Measurements from ENCODE around the gene PHF11. TPM values are rescaled to one million over a fixed set of nuclear protein-coding genes. Genes with fewer than 3 reads are reported as not detected.

Gene PHF11
- polyA plus RNA-seq, 2 of the 4 experiments (the other 2 are of a cell fraction), result 7.1 to 11.7 TPM

- ATAC-seq, result no peak
These were observed 58.6 kb downstream of the PHF11 start for GRCh38 chr13:49554387-49554786.

GRCh38 chr13:49559006-49559405, 63.3 kb downstream of the PHF11 start:
- no peak overlapping the region for H3K4me3 ChIP-seq
- H3K4me2 ChIP-seq, result no peak overlapping the region
- POLR2A ChIA-PET, result no interaction called here
- H3K4me1 ChIP-seq, result peaks cover 14% of the 10 kb centered on the region
- WGBS (ENCODE audit: missing lambda C conversion rate), result 99% methylated on average over 3 of the region's 3 CpGs
- no peak overlapping the region for H3K27ac ChIP-seq
- CTCF ChIA-PET, result interaction anchor here (0.6 kb wide), 1 partner anchor 75 kb away, joined by 3 read pairs; no protein-coding TSS in a partner anchor
- no peak for TF ChIP-seq FOSL2 (IDR thresholded peaks at IDR 0.05)
- TF ChIP-seq FOSL2 (CRISPR knock-in tag; IDR thresholded peaks at IDR 0.05), result no peak
- no peak for TF ChIP-seq E2F6 (IDR thresholded peaks at IDR 0.05; ENCODE audit: borderline replicate concordance, low read depth)
- no peak for TF ChIP-seq MAFK (IDR thresholded peaks at IDR 0.05; ENCODE audit: partially characterized antibody)
- TF ChIP-seq, protein P1, sequence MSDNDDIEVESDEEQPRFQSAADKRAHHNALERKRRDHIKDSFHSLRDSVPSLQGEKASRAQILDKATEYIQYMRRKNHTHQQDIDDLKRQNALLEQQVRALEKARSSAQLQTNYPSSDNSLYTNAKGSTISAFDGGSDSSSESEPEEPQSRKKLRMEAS (IDR thresholded peaks at IDR 0.05), result no peak
- TF ChIP-seq HEYL (CRISPR knock-in tag; IDR thresholded peaks at IDR 0.05), result no peak
- TF ChIP-seq TP53 (CRISPR knock-in tag; IDR thresholded peaks at IDR 0.05), result no peak
- TF ChIP-seq RNF2 (IDR thresholded peaks at IDR 0.05; ENCODE audit: borderline replicate concordance, low read depth), result no peak
- TF ChIP-seq, protein P2, sequence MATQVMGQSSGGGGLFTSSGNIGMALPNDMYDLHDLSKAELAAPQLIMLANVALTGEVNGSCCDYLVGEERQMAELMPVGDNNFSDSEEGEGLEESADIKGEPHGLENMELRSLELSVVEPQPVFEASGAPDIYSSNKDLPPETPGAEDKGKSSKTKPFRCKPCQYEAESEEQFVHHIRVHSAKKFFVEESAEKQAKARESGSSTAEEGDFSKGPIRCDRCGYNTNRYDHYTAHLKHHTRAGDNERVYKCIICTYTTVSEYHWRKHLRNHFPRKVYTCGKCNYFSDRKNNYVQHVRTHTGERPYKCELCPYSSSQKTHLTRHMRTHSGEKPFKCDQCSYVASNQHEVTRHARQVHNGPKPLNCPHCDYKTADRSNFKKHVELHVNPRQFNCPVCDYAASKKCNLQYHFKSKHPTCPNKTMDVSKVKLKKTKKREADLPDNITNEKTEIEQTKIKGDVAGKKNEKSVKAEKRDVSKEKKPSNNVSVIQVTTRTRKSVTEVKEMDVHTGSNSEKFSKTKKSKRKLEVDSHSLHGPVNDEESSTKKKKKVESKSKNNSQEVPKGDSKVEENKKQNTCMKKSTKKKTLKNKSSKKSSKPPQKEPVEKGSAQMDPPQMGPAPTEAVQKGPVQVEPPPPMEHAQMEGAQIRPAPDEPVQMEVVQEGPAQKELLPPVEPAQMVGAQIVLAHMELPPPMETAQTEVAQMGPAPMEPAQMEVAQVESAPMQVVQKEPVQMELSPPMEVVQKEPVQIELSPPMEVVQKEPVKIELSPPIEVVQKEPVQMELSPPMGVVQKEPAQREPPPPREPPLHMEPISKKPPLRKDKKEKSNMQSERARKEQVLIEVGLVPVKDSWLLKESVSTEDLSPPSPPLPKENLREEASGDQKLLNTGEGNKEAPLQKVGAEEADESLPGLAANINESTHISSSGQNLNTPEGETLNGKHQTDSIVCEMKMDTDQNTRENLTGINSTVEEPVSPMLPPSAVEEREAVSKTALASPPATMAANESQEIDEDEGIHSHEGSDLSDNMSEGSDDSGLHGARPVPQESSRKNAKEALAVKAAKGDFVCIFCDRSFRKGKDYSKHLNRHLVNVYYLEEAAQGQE (IDR thresholded peaks at IDR 0.05), result no peak
- no peak for TF ChIP-seq NFE2L2 (conservative IDR thresholded peaks at IDR 0.05; ENCODE audit: low read length)
- no peak for TF ChIP-seq NPAS2 (CRISPR knock-in tag; IDR thresholded peaks at IDR 0.05; ENCODE audit: borderline replicate concordance)
- no peak for TF ChIP-seq ZNF302 (CRISPR knock-in tag; IDR thresholded peaks at IDR 0.05)
- TF ChIP-seq, protein P3, sequence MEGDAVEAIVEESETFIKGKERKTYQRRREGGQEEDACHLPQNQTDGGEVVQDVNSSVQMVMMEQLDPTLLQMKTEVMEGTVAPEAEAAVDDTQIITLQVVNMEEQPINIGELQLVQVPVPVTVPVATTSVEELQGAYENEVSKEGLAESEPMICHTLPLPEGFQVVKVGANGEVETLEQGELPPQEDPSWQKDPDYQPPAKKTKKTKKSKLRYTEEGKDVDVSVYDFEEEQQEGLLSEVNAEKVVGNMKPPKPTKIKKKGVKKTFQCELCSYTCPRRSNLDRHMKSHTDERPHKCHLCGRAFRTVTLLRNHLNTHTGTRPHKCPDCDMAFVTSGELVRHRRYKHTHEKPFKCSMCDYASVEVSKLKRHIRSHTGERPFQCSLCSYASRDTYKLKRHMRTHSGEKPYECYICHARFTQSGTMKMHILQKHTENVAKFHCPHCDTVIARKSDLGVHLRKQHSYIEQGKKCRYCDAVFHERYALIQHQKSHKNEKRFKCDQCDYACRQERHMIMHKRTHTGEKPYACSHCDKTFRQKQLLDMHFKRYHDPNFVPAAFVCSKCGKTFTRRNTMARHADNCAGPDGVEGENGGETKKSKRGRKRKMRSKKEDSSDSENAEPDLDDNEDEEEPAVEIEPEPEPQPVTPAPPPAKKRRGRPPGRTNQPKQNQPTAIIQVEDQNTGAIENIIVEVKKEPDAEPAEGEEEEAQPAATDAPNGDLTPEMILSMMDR (IDR thresholded peaks at IDR 0.05), result no peak
- FAIRE-seq (no peak), ATAC-seq (no peak), DNase-seq (ENCODE audit: low read depth in 1 of 2, low spot score in 1 of 2) (no peak)
- no peaks in the 10 kb centered on the region for H3K9me3 ChIP-seq

More at GRCh38 chr13:49554387-49554786, 58.6 kb downstream of the PHF11 start:
- CTCF ChIA-PET, result no interaction called here
- TF ChIP-seq FOSB (CRISPR knock-in tag; IDR thresholded peaks at IDR 0.05), result no peak
- TF ChIP-seq NFE2L2 (conservative IDR thresholded peaks at IDR 0.05; ENCODE audit: low read length), result no peak
- TF ChIP-seq HOXA7 (CRISPR knock-in tag; IDR thresholded peaks at IDR 0.05), result no peak
- no peak for TF ChIP-seq EP300 (IDR thresholded peaks at IDR 0.05)
- no peak for TF ChIP-seq HEYL (CRISPR knock-in tag; IDR thresholded peaks at IDR 0.05)
- TF ChIP-seq PHF8 (IDR thresholded peaks at IDR 0.05; ENCODE audit: borderline replicate concordance, low read depth), result no peak
- TF ChIP-seq, protein P2 (IDR thresholded peaks at IDR 0.05), result no peak
- no peak for TF ChIP-seq JUNB (IDR thresholded peaks at IDR 0.05)
- no peak for TF ChIP-seq NPAS2 (CRISPR knock-in tag; IDR thresholded peaks at IDR 0.05; ENCODE audit: borderline replicate concordance)
- TF ChIP-seq MYC (IDR thresholded peaks at IDR 0.05; ENCODE audit: borderline replicate concordance, low read length), result no peak
- TF ChIP-seq, protein P4, sequence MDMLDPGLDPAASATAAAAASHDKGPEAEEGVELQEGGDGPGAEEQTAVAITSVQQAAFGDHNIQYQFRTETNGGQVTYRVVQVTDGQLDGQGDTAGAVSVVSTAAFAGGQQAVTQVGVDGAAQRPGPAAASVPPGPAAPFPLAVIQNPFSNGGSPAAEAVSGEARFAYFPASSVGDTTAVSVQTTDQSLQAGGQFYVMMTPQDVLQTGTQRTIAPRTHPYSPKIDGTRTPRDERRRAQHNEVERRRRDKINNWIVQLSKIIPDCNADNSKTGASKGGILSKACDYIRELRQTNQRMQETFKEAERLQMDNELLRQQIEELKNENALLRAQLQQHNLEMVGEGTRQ (IDR thresholded peaks at IDR 0.05), result no peak
- TF ChIP-seq, protein P5, sequence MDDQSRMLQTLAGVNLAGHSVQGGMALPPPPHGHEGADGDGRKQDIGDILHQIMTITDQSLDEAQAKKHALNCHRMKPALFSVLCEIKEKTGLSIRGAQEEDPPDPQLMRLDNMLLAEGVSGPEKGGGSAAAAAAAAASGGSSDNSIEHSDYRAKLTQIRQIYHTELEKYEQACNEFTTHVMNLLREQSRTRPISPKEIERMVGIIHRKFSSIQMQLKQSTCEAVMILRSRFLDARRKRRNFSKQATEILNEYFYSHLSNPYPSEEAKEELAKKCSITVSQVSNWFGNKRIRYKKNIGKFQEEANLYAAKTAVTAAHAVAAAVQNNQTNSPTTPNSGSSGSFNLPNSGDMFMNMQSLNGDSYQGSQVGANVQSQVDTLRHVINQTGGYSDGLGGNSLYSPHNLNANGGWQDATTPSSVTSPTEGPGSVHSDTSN (IDR thresholded peaks at IDR 0.05), result no peak
- TF ChIP-seq NR3C1 (IDR thresholded peaks at IDR 0.05), result no peak
- TF ChIP-seq CHD4 (IDR thresholded peaks at IDR 0.05; ENCODE audit: borderline replicate concordance), result no peak
- TF ChIP-seq RNF2 (IDR thresholded peaks at IDR 0.05; ENCODE audit: borderline replicate concordance, low read depth), result no peak
- TF ChIP-seq, protein P6, sequence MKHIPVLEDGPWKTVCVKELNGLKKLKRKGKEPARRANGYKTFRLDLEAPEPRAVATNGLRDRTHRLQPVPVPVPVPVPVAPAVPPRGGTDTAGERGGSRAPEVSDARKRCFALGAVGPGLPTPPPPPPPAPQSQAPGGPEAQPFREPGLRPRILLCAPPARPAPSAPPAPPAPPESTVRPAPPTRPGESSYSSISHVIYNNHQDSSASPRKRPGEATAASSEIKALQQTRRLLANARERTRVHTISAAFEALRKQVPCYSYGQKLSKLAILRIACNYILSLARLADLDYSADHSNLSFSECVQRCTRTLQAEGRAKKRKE (CRISPR knock-in tag; IDR thresholded peaks at IDR 0.05; ENCODE audit: low read depth), result no peak
- H3K27ac ChIP-seq, result no peak overlapping the region
- H3K4me2 ChIP-seq, result no peak overlapping the region
- no peaks in the 10 kb centered on the region for H3K9me3 ChIP-seq
- H3K4me3 ChIP-seq, result no peak overlapping the region
- POLR2A ChIA-PET, result no interaction called here
- DNase-seq (ENCODE audit: low read depth in 1 of 2, low spot score in 1 of 2) (no peak), FAIRE-seq (no peak)
- H3K4me1 ChIP-seq, result no peaks in the 10 kb centered on the region
- whole genome bisulfite sequencing (ENCODE audit: missing lambda C conversion rate), result 89% methylated on average over 10 of the region's 11 CpGs
